Neural progenitor cell (in vitro differentiated cells): ENCODE data around the gene TMEM208. TPM values are rescaled to one million over a fixed set of nuclear protein-coding genes. Genes with fewer than 3 reads are reported as not detected.

Experiments used
- DNase-seq: peaks from one replicate; pipeline ENCODE4 v3.0.0-alpha.2; 2016; ENCODE audit warnings: low spot score
- H2AFZ ChIP-seq: fragments of 200-600 bp; sonication (generic); replicated peaks from 2 replicates; pipeline ENCODE4 v1.6.1; 2016; ENCODE audit warnings: antibody characterized with exemption
- H3F3A ChIP-seq: fragments of 200-600 bp; sonication (generic); 2 replicates; pipeline ENCODE4 v1.6.1; 2016; ENCODE audit warnings: antibody characterized with exemption, low read depth
- H3K27ac ChIP-seq: fragments of 200-600 bp; sonication (generic); 2 replicates; pipeline ENCODE4 v1.5.1; 2016; ENCODE audit warnings: mild to moderate bottlenecking
- H3K27me3 ChIP-seq: fragments of 200-600 bp; sonication (generic); 2 replicates; pipeline ENCODE4 v1.6.1; 2016; ENCODE audit warnings: mild to moderate bottlenecking, moderate library complexity
- H3K36me3 ChIP-seq: fragments of 200-600 bp; sonication (generic); 2 replicates; pipeline ENCODE4 v1.5.1; 2016
- H3K4me1 ChIP-seq: fragments of 200-600 bp; sonication (generic); 2 replicates; pipeline ENCODE4 v1.6.1; 2016; ENCODE audit warnings: mixed run types
- H3K4me2 ChIP-seq: fragments of 200-600 bp; sonication (generic); 2 replicates; pipeline ENCODE4 v1.6.1; 2016
- H3K4me3 ChIP-seq: fragments of 200-600 bp; sonication (generic); 2 replicates; pipeline ENCODE4 v1.5.1; 2016
- H3K79me2 ChIP-seq: fragments of 200-600 bp; sonication (generic); 2 replicates; pipeline ENCODE4 v1.6.1; 2016; ENCODE audit warnings: low read depth
- H3K9ac ChIP-seq: fragments of 200-600 bp; sonication (generic); 2 replicates; pipeline ENCODE4 v1.6.1; 2016
- H3K9me3 ChIP-seq: fragments of 200-600 bp; sonication (generic); 2 replicates; pipeline ENCODE4 v1.5.1; 2016; ENCODE audit warnings: low read depth
- H4K20me1 ChIP-seq: fragments of 200-600 bp; sonication (generic); 2 replicates; pipeline ENCODE4 v1.6.1; 2016; ENCODE audit warnings: low read depth
- H3K27ac Mint-ChIP-seq: 3 replicates; pipeline ENCODE4 v1.8.0; 2021; ENCODE audit warnings: mixed read lengths
- H3K27me3 Mint-ChIP-seq: 2 replicates; pipeline ENCODE4 v1.8.0; 2022; ENCODE audit warnings: low read depth, mild to moderate bottlenecking, inconsistent platforms, moderate library complexity, mixed read lengths; ENCODE audit not compliant: insufficient read depth
- H3K36me3 Mint-ChIP-seq: 3 replicates; pipeline ENCODE4 v1.8.0; 2021; ENCODE audit warnings: mixed read lengths
- H3K4me1 Mint-ChIP-seq: 3 replicates; pipeline ENCODE4 v1.8.0; 2021; ENCODE audit warnings: mixed read lengths
- H3K4me3 Mint-ChIP-seq: 3 replicates; pipeline ENCODE4 v1.8.0; 2021; ENCODE audit warnings: mild to moderate bottlenecking, moderate library complexity, mixed read lengths
- H3K9me3 Mint-ChIP-seq: 3 replicates; pipeline ENCODE4 v1.8.0; 2020; ENCODE audit warnings: mixed read lengths
- EZH2 ChIP-seq: fragments of 200-600 bp; sonication (generic); IDR thresholded peaks from 2 replicates; pipeline ENCODE4 v1.6.1; 2017; ENCODE audit warnings: antibody characterized with exemption, mild to moderate bottlenecking, moderate library complexity
- EZH2phosphoT487 ChIP-seq: fragments of 200-600 bp; sonication (generic); IDR thresholded peaks from 2 replicates; pipeline ENCODE4 v1.6.1; 2017; ENCODE audit warnings: antibody characterized with exemption
- total RNA-seq: library from RNA; depleted of rRNA; stranded (reverse); fragments of >200 nt; gene quantifications from 2 replicates; pipeline ENCODE4 v1.2.3, GENCODE V29; 2015; ENCODE audit warnings: low replicate concordance
- TF ChIP-seq, protein P1 (sequence below): fragments of 200-600 bp; sonication (generic); IDR thresholded peaks from 2 replicates; pipeline ENCODE4 v1.5.1; 2017; ENCODE audit warnings: antibody characterized with exemption, mild to moderate bottlenecking

The TMEM208 gene
- total RNA-seq, 1 donor from 2014 or later, result 39.4 TPM

DNA sequence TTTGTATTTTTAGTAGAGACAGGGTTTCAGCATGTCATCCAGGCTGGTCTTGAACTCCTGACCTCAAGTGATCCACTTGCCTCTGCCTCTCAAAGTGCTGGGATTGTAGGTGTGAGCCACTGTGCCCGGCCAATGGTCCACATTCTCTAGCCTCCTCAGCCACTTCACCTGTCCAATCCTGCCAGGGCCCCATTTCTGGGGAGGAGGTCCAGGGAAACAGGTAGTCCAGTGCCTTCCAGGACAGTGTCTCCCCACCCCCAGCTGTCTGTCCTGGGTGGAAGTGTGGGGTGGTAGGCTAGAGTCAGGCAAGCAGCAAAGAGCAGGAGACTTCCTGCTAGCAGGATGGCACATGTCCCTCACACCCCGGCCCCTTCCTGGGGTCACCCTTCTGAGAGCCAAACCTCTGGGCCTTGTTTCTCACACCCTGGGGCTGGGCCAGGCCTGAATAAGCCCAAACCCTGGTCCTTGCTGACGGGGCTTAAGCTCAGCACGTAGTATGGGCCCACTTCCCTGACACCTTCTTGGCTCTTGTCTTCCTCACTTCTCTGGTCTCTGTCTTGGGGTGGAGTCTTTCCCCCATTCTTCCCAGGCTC, 15.3 kb downstream of the TMEM208 start:
- H3K4me3 ChIP-seq, result no peak overlapping the region
- no peak overlapping the region for H3K27ac Mint-ChIP-seq
- no peaks in the 10 kb centered on the region for H3K79me2 ChIP-seq

DNA sequence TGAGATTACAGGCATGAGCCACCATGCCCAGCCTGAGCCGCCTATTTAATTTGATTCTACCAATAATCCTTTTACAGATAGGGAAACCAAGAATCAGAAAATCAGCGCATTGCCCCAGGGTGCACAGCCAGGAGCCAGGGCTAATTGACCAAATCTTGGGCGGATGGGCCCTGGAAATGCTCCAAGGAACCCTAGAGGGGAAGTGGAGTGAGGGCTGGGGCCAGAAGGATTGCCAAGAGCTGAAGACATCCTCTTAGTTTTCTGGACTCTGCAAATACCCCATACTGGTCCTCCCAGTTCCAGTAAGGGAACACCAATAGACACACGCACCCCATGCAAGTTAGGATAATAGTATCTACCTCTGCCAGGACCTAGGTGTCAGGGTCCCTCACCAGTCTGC, 16.6 kb downstream of the TMEM208 start:
- Mint-ChIP-seq H3K4me3 (no peak overlapping the region), H3K27ac (no peak overlapping the region), H3K9me3 (no peaks in the 10 kb centered on the region), H3K27me3 (peaks cover 11% of the 10 kb centered on the region), H3K36me3 (no peaks in the 10 kb centered on the region), H3K4me1 (peaks cover 22% of the 10 kb centered on the region)
- no peak overlapping the region for H2AFZ ChIP-seq
- no peaks in the 10 kb centered on the region for H3K79me2 ChIP-seq
- no peak overlapping the region for H3K4me3 ChIP-seq
- no peak overlapping the region for H3K27ac ChIP-seq
- H4K20me1 ChIP-seq, result peaks cover 6% of the 10 kb centered on the region
- TF ChIP-seq EZH2phosphoT487, result no peak
- peaks cover 15% of the 10 kb centered on the region for H3K4me1 ChIP-seq
- no peaks in the 10 kb centered on the region for H3K9me3 ChIP-seq
- H3K9ac ChIP-seq, result no peak overlapping the region
- peaks cover 14% of the 10 kb centered on the region for H3K27me3 ChIP-seq
- no peaks in the 10 kb centered on the region for H3K36me3 ChIP-seq
- DNase-seq, result no peak
- no peak overlapping the region for H3K4me2 ChIP-seq
- peaks cover 22% of the 10 kb centered on the region for H3F3A ChIP-seq

More for the DNA sequence above, 15.3 kb downstream of the TMEM208 start:
- DNase-seq, result no peak
- Histone ChIP-seq H3K36me3 (no peaks in the 10 kb centered on the region), H3K9me3 (no peaks in the 10 kb centered on the region), H3F3A (peaks cover 14% of the 10 kb centered on the region), H4K20me1 (peaks cover 6% of the 10 kb centered on the region), H3K9ac (no peak overlapping the region), H3K4me1 (peaks cover 6% of the 10 kb centered on the region), H3K27ac (no peak overlapping the region), H3K4me2 (no peak overlapping the region), H3K27me3 (peaks cover 5% of the 10 kb centered on the region), H2AFZ (no peak overlapping the region)
- Mint-ChIP-seq H3K4me3 (no peak overlapping the region), H3K36me3 (no peaks in the 10 kb centered on the region), H3K4me1 (peaks cover 17% of the 10 kb centered on the region), H3K27me3 (peaks cover 2% of the 10 kb centered on the region), H3K9me3 (no peaks in the 10 kb centered on the region)
- TF ChIP-seq, protein P1, sequence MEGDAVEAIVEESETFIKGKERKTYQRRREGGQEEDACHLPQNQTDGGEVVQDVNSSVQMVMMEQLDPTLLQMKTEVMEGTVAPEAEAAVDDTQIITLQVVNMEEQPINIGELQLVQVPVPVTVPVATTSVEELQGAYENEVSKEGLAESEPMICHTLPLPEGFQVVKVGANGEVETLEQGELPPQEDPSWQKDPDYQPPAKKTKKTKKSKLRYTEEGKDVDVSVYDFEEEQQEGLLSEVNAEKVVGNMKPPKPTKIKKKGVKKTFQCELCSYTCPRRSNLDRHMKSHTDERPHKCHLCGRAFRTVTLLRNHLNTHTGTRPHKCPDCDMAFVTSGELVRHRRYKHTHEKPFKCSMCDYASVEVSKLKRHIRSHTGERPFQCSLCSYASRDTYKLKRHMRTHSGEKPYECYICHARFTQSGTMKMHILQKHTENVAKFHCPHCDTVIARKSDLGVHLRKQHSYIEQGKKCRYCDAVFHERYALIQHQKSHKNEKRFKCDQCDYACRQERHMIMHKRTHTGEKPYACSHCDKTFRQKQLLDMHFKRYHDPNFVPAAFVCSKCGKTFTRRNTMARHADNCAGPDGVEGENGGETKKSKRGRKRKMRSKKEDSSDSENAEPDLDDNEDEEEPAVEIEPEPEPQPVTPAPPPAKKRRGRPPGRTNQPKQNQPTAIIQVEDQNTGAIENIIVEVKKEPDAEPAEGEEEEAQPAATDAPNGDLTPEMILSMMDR, result no peak
- TF ChIP-seq EZH2phosphoT487 (no peak), EZH2 (no peak)

DNA sequence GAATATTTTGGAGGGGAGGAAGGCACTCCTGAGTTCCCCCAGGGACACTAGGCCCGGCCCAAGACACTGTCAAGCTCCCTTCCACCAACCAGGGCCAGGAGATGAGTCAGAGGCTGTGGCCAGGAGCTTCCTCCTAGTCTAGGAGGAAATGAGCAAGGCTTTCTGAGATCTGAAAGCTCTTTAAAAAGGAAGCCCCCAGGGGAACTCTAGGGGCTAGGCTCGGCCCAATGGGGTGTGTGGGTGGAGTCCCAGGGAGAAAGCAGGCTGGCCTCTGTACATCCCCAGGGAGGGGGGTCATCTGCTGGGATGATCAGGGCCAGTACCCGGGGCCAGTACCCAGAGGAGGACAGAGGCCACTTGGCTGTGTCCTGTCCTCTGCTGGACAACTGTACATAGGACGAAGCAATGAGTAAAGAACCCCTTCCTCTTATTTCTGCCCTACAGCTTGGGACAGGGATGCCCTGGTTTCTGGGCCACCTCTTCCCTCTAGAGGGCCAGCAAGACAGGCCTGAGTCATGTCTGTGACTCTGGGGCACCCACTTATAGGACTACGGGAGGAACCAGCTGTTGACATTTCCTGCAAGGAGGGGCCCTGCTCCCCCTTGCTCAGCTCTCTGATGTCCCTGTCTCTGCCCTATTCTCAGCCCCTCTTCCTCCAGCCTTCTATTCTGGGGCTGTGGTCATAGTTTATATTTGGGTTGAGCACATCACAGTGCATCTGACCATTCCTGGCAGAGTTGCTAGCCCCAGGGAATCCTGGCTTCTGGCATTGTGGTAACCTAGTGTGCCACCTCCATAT, 17.7 kb downstream of the TMEM208 start:
- peaks cover 6% of the 10 kb centered on the region for H4K20me1 ChIP-seq
- no peaks in the 10 kb centered on the region for H3K79me2 ChIP-seq
- no peaks in the 10 kb centered on the region for H3K9me3 ChIP-seq
- no peaks in the 10 kb centered on the region for H3K9me3 Mint-ChIP-seq
- no peak overlapping the region for H3K4me2 ChIP-seq
- H3K4me1 ChIP-seq, result peaks cover 19% of the 10 kb centered on the region
- H3K27me3 ChIP-seq, result peaks cover 25% of the 10 kb centered on the region
- no peak overlapping the region for H3K9ac ChIP-seq
- no peak overlapping the region for H2AFZ ChIP-seq
- peak overlapping the region; percentile 92 for H3K4me3 Mint-ChIP-seq
- no peak for DNase-seq
- H3K27me3 Mint-ChIP-seq, result peaks cover 17% of the 10 kb centered on the region
- no peak for TF ChIP-seq EZH2
- TF ChIP-seq EZH2phosphoT487, result no peak
- TF ChIP-seq, protein P1, result no peak
- H3K36me3 Mint-ChIP-seq, result no peaks in the 10 kb centered on the region
- H3K4me3 ChIP-seq, result no peak overlapping the region
- H3F3A ChIP-seq, result peaks cover 24% of the 10 kb centered on the region
- peak overlapping the region; percentile 53 for H3K27ac Mint-ChIP-seq
- H3K36me3 ChIP-seq, result no peaks in the 10 kb centered on the region
- peaks cover 24% of the 10 kb centered on the region for H3K4me1 Mint-ChIP-seq
- H3K27ac ChIP-seq, result no peak overlapping the region

DNA sequence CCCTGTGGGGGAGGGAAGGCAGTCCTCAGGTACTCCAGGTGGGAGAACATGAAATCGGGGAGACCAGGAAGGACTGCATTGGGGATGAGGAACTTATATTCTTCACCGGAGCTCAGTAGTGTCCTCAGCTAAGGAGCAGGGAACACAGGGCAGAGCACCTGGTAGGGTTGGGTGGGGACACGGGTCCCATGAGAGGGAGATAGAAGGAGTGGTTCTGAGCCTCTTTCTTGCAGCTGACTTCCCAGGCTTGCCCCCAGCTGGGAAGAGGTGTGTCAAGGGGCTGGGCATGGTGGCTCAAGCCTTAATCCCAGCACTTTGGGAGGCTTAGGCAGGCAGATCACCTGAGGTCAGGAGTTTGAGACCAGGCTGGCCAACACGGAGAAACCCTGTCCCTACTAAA, 18.3 kb downstream of the TMEM208 start:
- Histone ChIP-seq H2AFZ (no peak overlapping the region), H3K27me3 (peaks cover 31% of the 10 kb centered on the region), H3F3A (peaks cover 30% of the 10 kb centered on the region), H3K9me3 (no peaks in the 10 kb centered on the region), H4K20me1 (peaks cover 6% of the 10 kb centered on the region), H3K79me2 (no peaks in the 10 kb centered on the region), H3K4me2 (peak overlapping the region; percentile 92), H3K4me1 (peaks cover 25% of the 10 kb centered on the region), H3K4me3 (no peak overlapping the region), H3K36me3 (no peaks in the 10 kb centered on the region), H3K27ac (no peak overlapping the region), H3K9ac (no peak overlapping the region)
- Mint-ChIP-seq H3K4me3 (peak overlapping the region; percentile 92), H3K36me3 (no peaks in the 10 kb centered on the region), H3K27me3 (peaks cover 23% of the 10 kb centered on the region), H3K4me1 (peaks cover 30% of the 10 kb centered on the region), H3K27ac (peak overlapping the region; percentile 53), H3K9me3 (no peaks in the 10 kb centered on the region)
- TF ChIP-seq, protein P1, result no peak
- TF ChIP-seq EZH2phosphoT487, result no peak
- no peak for TF ChIP-seq EZH2
- no peak for DNase-seq
